NCI-H1105 (cell line): ENCODE results near the gene FAM53A.

Experiments
- DNase-seq: peaks from one replicate; lab custom pipeline; 2025; lab: John Stamatoyannopoulos, UW

The FAM53A gene, protein sequence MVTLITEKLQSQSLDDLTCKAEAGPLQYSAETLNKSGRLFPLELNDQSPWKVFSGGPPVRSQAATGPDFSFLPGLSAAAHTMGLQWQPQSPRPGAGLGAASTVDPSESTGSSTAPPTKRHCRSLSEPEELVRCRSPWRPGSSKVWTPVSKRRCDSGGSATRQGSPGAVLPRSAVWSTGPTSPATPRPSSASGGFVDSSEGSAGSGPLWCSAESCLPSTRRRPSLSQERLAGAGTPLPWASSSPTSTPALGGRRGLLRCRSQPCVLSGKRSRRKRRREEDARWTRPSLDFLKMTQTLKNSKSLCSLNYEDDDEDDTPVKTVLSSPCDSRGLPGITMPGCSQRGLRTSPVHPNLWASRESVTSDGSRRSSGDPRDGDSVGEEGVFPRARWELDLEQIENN

GRCh38 chr4:1683736-1684505 lies at the start of gene FAM53A:
TSS of gene FAM53A (minus strand) at chr4:1684313. CDS start at chr4:1668741, 15,572 bp downstream.
- peak; percentile 68 for DNase-seq

DNA sequence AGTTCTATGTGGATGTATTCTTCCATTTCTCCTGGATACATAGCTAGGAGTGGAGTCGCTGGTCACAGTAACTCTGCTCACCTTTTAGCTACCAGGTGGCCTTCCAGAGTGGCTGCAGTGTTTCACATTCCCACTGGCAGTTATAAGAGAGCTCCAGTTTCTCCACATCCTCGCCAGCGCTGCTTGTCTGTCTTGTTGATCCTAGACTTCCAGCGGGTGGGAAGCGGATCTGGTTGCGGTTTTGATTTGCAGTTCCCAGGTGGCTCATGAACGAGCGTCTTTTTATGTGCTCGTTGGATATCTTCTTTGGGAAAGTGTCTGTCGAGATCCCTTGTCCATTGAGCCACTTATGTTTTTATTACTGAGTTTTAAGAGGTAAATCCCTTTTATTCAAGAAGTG lies 48.8 kb upstream of the FAM53A start:
- no peak for DNase-seq

- no peak for DNase-seq
Measured at GRCh38 chr4:1731180-1731579, 47.1 kb upstream of the FAM53A start.

DNA sequence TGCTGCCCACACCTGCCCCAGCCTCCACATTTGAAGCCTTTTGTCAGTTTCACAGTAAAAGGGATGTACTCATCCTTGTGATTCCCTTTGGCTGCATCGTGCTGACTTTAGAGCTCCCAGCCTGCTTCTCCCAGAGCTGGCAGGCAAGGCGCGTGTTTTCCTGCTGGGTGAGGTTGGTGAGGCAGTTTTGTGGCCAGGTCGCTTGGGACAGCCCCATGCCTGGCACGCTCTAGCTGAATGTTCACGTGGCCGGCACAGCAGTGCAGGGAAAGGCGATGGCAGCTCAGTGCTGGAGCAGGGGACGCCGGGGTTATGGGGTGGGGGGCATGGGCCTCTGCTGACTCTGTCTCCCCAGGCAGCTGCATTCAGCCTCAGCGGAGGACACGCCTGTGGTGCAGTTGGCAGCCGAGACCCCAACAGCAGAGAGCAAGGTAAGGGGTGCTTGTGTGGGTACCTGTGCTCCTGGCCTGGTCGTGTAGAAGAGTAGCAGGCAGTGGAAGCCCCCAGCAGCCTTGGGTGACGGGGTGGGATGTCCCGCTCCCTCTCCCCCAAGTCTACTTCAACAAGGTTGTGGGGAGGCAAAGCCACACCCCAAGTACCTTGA lies 46.5 kb upstream of the FAM53A start:
- no peak for DNase-seq

DNA sequence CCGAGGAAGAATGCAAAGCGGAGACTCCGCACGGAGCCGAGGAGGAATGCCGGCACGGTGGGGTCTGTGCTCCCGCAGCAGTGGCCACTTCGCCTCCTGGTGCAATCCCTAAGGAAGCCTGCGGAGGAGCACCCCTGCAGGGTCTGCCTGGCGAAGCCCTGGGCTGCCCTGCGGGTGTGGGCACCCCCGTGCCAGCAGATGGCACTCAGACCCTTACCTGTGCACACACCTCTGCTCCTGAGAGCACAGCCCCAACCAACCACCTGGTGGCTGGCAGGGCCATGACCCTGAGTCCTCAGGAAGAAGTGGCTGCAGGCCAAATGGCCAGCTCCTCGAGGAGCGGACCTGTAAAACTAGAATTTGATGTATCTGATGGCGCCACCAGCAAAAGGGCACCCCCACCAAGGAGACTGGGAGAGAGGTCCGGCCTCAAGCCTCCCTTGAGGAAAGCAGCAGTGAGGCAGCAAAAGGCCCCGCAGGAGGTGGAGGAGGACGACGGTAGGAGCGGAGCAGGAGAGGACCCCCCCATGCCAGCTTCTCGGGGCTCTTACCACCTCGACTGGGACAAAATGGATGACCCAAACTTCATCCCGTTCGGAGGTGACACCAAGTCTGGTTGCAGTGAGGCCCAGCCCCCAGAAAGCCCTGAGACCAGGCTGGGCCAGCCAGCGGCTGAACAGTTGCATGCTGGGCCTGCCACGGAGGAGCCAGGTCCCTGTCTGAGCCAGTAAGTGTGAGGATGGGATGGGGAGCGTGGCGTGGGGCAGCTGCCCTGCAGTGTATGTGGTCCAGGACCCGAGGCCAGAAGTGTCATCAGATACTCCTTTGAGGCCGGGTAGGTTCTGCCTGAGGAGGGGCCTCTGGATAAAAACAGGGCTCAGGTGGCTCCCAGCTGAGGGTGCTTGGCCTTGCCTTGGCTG lies 44.2 kb upstream of the FAM53A start:
- DNase-seq: no peak

DNA sequence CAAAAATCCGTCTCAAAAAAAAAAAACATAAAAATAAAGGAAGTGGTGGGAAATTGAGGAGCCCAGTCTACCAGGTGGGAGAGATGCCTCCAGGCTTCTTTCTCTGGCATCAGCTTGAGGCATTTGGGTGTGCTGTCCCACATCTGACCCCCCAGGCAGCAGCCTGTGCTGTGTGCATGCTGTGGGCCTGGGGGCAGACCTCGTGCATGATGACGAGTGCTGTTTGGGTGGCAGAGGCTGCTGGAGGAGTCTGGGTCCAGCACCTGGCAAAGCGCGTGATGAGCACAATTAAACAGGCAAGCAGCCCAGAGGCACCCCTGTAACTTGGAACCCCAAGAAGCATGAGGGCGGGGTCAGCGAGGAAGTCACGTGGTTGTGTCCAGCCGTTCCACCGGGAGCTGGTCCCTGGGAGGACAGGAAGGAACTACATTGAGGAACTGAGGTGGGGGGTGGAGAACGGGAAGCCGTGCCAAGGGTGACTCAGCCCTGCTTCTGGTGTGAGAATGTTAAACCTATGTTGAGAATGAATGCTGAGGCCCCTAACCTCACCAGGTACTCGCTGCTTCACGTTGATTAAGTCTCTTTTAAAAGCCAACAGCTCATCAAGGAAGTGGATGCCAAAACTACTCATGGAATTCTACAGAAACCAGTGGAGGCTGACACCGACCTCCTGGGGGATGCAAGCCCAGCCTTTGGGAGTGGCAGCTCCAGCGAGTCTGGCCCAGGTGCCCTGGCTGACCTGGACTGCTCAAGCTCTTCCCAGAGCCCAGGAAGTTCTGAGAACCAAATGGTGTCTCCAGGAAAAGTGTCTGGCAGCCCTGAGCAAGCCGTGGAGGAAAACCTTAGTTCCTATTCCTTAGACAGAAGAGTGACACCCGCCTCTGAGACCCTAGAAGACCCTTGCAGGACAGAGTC lies 43.3 kb upstream of the FAM53A start:
- DNase-seq: no peak

- DNase-seq: peak; percentile 33
Measured at GRCh38 chr4:1726146-1726934, 42.2 kb upstream of the FAM53A start.

DNA sequence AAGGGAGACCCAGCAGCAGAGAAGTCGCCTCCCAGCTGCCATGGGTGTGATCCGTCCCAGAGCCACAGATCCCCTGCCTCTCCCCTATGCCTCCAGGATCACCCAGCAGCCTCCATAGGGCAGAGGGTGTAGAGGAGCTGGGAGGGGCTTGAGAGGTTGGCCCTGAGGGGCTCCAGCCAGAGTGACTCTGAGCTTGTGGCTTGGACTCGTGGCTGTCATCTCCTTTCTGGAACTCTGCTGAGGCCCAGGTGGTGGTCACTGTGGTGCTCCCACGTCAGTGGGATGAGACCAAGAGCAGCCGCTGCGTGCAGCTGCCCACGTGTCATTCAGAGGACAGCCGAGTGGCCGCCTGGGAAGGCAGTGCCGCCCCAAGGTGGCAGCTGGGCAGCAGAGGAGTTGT lies 41.4 kb upstream of the FAM53A start:
- no peak for DNase-seq

- DNase-seq: no peak
Measured at GRCh38 chr4:1723131-1723801, 39.2 kb upstream of the FAM53A start.

DNA sequence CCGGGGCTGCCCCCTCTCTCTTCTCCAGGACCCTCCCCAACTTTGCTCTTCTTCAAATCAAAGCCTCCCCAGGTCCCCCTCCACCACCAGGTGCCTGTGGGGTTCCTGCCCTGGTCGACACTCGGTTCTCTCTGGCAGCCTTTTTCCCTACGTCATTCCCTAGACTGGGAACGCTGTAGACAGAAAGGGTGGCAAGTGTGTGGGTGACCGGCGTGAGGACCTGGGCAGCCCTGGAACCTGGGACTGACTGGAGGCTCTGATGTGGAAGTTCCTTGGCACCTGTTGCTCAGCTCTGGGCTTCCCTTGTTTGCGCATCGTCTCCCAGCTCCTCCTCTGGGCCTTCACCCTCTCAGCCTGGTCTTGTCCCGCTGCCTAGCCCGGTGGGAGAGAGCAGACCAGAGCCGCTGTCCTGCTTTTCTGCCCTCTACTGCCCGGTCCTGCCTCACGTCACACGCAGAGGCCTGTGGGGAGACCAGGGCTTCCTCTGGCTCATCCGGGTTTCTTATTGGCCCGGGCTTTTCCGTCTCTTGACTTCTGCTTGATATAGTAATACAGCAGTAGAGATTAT lies 38.5 kb upstream of the FAM53A start:
- DNase-seq: no peak

- no peak for DNase-seq
Measured at GRCh38 chr4:1721666-1722550, 37.8 kb upstream of the FAM53A start.

DNA sequence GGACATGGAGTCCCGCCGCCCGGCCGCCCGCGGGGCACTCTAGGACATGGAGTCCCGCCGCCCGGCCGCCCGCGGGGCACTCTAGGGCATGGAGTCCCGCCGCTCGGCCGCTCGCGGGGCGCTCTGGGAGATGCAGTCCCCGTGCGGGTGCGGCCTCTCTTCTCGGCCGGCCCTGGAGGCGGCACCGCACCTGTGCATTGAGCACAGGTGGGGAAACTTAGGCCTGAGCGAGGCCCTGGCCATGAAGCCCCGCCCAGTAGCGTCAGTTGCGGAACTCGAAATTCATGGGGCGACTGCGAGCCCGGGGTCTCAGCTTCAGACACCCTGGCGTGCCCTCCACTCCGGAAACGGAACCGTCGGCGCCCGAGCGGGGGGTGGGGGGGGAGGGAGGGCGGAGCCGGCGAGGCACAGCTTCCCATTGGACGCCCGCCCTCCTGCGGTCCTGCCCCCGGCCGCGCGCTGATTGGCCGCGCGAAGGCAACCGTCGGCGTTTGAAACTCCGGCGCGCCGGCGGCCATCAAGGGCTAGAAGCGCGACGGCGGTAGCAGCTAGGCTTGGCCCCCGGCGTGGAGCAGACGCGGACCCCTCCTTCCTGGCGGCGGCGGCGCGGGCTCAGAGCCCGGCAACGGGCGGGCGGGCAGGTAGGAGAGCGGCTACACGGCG lies 37.0 kb upstream of the FAM53A start, which contains the start of the genes TACC3 and TMEM129:
Gene TACC3 (plus strand): TSS at position 519 of the 663 bp plus-strand sequence. CDS start 1,901 bp downstream, outside the sequence.
Gene TMEM129 (minus strand): TSS at position 321 of the 663 bp plus-strand sequence. CDS start 486 bp downstream, outside the sequence.
- peak; percentile 89 for DNase-seq

DNA sequence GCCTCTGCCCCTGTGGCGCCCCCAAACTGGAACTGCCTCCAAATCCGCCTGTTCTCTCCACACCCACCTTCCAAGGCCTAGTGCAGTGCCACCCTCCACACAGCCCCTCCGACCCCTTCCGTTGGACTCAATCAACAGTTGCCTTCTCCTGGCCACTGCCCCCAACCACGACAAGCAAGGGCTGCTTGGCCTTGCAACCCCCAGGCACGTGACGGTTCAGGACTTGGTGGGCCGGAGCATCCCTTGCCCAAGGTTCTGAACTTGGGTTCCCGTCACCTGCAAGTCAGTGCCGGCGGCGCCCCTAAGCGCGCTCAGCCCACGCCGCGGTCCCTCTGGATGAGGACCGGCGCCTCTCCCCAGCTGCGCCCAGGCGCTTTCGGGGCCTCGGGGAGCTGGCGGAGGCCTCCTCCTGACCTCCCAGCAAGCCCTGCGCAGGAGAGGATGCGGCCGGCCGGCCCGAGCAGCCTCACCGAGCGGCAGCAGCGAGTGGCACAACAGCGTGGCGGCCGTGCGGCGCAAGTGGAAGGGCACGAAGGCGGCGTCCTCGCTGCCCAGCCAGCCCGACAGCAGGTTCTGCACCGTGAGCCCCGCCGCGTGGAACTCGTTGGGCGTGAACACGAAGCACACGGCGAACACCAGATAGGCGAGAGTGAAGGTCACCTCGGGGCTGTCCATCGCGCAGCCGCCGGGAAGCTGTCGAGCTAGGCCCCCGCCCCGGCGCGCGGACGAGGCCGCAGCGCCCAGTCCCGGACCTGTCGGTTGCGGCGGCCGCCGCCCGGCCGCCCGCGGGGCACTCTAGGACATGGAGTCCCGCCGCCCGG lies 36.3 kb upstream of the FAM53A start:
- no peak for DNase-seq

DNA sequence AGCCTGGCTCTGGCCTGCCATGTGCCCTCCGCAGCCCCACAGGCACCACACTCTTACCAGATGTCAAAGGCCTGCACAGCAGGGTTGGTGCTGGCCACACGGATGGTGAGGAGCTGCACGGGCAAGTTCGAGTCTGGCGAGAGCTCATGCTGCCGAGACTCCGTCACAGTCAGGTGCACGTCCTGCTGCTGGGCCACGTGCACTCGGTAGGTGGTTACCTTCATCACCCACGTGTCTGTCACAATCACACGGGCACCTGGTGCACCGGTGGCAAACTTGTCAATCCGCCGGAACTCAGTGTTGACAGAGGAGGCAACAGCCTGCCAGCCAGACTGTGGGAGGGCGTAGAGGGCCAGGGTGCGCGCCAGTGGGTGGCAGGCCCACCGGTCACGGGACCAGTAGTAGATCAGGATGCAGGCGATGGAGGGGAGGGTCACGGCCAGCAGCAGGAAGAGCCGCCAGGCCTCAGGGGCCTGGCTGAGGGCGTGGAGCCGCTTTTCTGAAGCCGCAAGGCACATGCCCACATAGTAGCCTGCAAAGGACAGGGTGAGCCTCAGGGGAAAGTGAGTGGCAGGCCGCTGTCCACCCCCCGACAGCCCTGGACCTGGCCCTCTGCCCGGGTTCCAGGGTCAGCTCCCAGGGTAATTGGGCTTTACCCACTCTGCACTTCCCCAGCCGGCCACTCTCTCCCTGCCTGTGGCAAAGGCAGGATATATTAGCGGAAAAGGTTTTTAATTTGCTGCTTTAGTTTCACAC lies 34.2 kb upstream of the FAM53A start:
- no peak for DNase-seq
